K562 (cell line): ENCODE results near the gene SPIN1. TPM values are rescaled to one million over a fixed set of nuclear protein-coding genes. Genes with fewer than 3 reads are reported as not detected.

Experiments used
- ATAC-seq: fragments of 200-7000 bp; cut with Tn5 transposase; 3 replicates; pipeline ENCODE4 v1.9.1; 2020; ENCODE audit warnings: moderate library complexity
- BruUV-seq: library from RNA; stranded (reverse); fragments of 400-500 nt; replicated peaks from 2 replicates; lab custom pipeline; 2021; lab: Mats Ljungman, UMichigan
- CTCF ChIA-PET: fragments of 300-600 bp; formaldehyde crosslinking; extraction: SDS; loops from one replicate; lab custom pipeline; 2021; ENCODE audit warnings: low intra/inter-chr PET ratio; lab: Yijun Ruan, JAX
- POLR2A ChIA-PET: fragments of 300-600, 350-650 bp; sonication (Branson Sonifier 250); formaldehyde crosslinking; extraction: SDS; loops from one replicate; lab custom pipeline; 2021; ENCODE audit warnings: antibody characterized with exemption, inconsistent platforms; lab: Yijun Ruan, JAX
- DNase-seq, 4 experiments: peaks; one replicate each; pipeline versions ENCODE4 v3.0.0 to v3.0.0-alpha.2; 2011 to 2018; ENCODE audit warnings: low spot score in 3 of 4, mixed read lengths in 3 of 4; ENCODE audit errors: extremely low read depth in 1 of 4
- FAIRE-seq: peaks from 2 replicates; lab custom pipeline; 2011; peaks lifted over from hg19 to GRCh38; lab: Jason Lieb, UNC
- H2AFZ ChIP-seq: 2 replicates; pipeline ENCODE4 v1.6.0; 2011; ENCODE audit warnings: low read depth, low read length, control low read depth, inconsistent platforms
- H3K27ac ChIP-seq: fragments of 200-600 bp; 3 replicates; pipeline ENCODE4 v1.8.0; 2011; ENCODE audit warnings: low read depth, mild to moderate bottlenecking, control low read depth, inconsistent platforms, low read length, moderate library complexity, mixed read lengths; ENCODE audit errors: extremely low read depth
- H3K27me3 ChIP-seq, 2 experiments: fragments of 300-600 bp in 1 of 2; 2 replicates in 1 of 2; 3 replicates in 1 of 2; pipeline versions ENCODE4 v1.6.0 to v1.8.0; 2011; ENCODE audit warnings: inconsistent platforms in 2 of 2, low read length in 2 of 2, mild to moderate bottlenecking in 1 of 2, mixed read lengths in 1 of 2, moderate library complexity in 1 of 2; ENCODE audit not compliant: control insufficient read depth in 2 of 2, insufficient read depth in 2 of 2
- H3K36me3 ChIP-seq: fragments of 300-600 bp; 3 replicates; pipeline ENCODE4 v1.8.0; 2011; ENCODE audit warnings: mild to moderate bottlenecking, low read length, inconsistent platforms; ENCODE audit not compliant: control insufficient read depth, insufficient read depth
- H3K4me1 ChIP-seq, 2 experiments: fragments of 200-600 bp in 1 of 2; replicated peaks in 1 of 2; 2 replicates in 1 of 2; 3 replicates in 1 of 2; pipeline versions ENCODE4 v1.5.1 to v1.8.0; 2011; ENCODE audit warnings: inconsistent platforms in 2 of 2, low read length in 2 of 2, mild to moderate bottlenecking in 1 of 2, mixed read lengths in 1 of 2, moderate library complexity in 1 of 2; ENCODE audit not compliant: control insufficient read depth in 2 of 2, insufficient read depth in 2 of 2
- H3K4me2 ChIP-seq: 2 replicates; pipeline ENCODE4 v1.6.1; 2011; ENCODE audit warnings: low read length, control low read depth, inconsistent platforms, mixed read lengths; ENCODE audit not compliant: insufficient read depth
- H3K4me3 ChIP-seq: fragments of 200-600 bp; sonication (generic), shearing (Covaris generic); 2 replicates; pipeline ENCODE4 v1.5.1; 2016; ENCODE audit warnings: control low read depth, inconsistent platforms
- H3K79me2 ChIP-seq: fragments of 200-600 bp; 3 replicates; pipeline ENCODE4 v1.8.0; 2011; ENCODE audit warnings: low read length, inconsistent platforms; ENCODE audit not compliant: control insufficient read depth, insufficient read depth
- H3K9ac ChIP-seq, 2 experiments: 2 replicates each; pipeline versions ENCODE4 v1.6.0 to v1.6.1; 2011; ENCODE audit warnings: low read depth in 2 of 2, low read length in 2 of 2, control low read depth in 1 of 2, inconsistent platforms in 1 of 2, mild to moderate bottlenecking in 1 of 2, mixed read lengths in 1 of 2; ENCODE audit not compliant: insufficient read depth in 1 of 2
- H3K9me1 ChIP-seq: one replicate; pipeline ENCODE4 v1.6.0; 2011; ENCODE audit warnings: inconsistent platforms, mild to moderate bottlenecking, low read length, moderate library complexity; ENCODE audit not compliant: control insufficient read depth, insufficient read depth
- H3K9me3 ChIP-seq: replicated peaks from 2 replicates; pipeline ENCODE4 v1.5.1; 2011; ENCODE audit warnings: low read depth, low read length, inconsistent platforms; ENCODE audit not compliant: control insufficient read depth, insufficient read depth
- H4K20me1 ChIP-seq: replicated peaks from 2 replicates; pipeline ENCODE4 v1.6.1; 2011; ENCODE audit warnings: low read length, inconsistent platforms, mixed read lengths; ENCODE audit not compliant: control insufficient read depth, insufficient read depth
- DDX20 ChIP-seq: fragments of 450-650 bp; IDR thresholded peaks from 2 replicates; pipeline ENCODE4 v1.6.1; 2016; ENCODE audit warnings: missing genetic modification characterization, low read depth, mild to moderate bottlenecking, missing compliant biosample characterization, moderate library complexity
- POU5F1 ChIP-seq: fragments of 150-350 bp; IDR thresholded peaks from 2 replicates; pipeline ENCODE4 v1.6.1; 2014; ENCODE audit warnings: borderline replicate concordance, low read length, low read depth, mild to moderate bottlenecking; ENCODE audit not compliant: partially characterized antibody
- PTTG1 ChIP-seq: fragments of 450-650 bp; IDR thresholded peaks from 2 replicates; pipeline ENCODE4 v1.6.1; 2016; ENCODE audit warnings: low read depth, mild to moderate bottlenecking, missing genetic modification characterization, missing compliant biosample characterization
- ZNF212 ChIP-seq: fragments of 450-650 bp; formaldehyde crosslinking; IDR thresholded peaks from 2 replicates; pipeline ENCODE4 v1.4.0; 2020; ENCODE audit warnings: mild to moderate bottlenecking
- ZNF24 ChIP-seq: fragments of 450-650 bp; IDR thresholded peaks from 2 replicates; pipeline ENCODE4 v1.6.1; 2016
- WGBS: fragments of 100-300 bp; shearing (Covaris generic); methylation state at CpG from one replicate; pipeline ENCODE4 v1.1.6; 2016; ENCODE audit warnings: low coverage, mixed read lengths; ENCODE audit not compliant: insufficient coverage; ENCODE audit errors: missing lambda C conversion rate; 5-methylcytosine and 5-hydroxymethylcytosine counted together
- in situ Hi-C: fragments of 300-500 bp; cut with MboI; formaldehyde crosslinking; loops from 4 replicates; pipeline ENCODE4 v1.15.0; 2018; ENCODE audit warnings: inconsistent platforms, mixed read lengths
- intact Hi-C: fragments of 100-400 bp; cut with micrococcal nuclease; formaldehyde crosslinking; loops from 2 replicates; pipeline ENCODE4 v1.14.2; 2022
- polyA plus RNA-seq, 8 experiments: library from polyadenylated mRNA; depleted of rRNA in 4 of 8; stranded (reverse) in 5 of 8; unstranded in 3 of 8; fragments of >200 nt; fragmentation: Nextera tagmentation in 2 of 8; fragmentation: Illumina TruSeq in 1 of 8; extraction: Ambion mirVana in 2 of 8; extraction: Trizol in 1 of 8; gene quantifications; 2 replicates each; pipeline versions ENCODE4 v1.2.1 to v1.2.3, GENCODE V29; 2011 to 2014; ENCODE audit warnings: inconsistent platforms in 1 of 8, missing spikeins in 1 of 8
- total RNA-seq, 7 experiments: library from RNA; depleted of rRNA in 6 of 7; stranded (reverse); fragments of >200 nt in 6 of 7; fragmentation: Illumina TruSeq in 2 of 7; extraction: Trizol in 2 of 7; gene quantifications; 2 replicates each; pipeline versions ENCODE4 v1.2.1 to v1.2.3, GENCODE V29; 2011 to 2021; ENCODE audit warnings: low replicate concordance in 1 of 7

SPIN1 gene
- total and polyA plus RNA-seq, 9 of the 15 experiments (the other 6 are each of a cell fraction or from before 2014, with no cell fraction given), result 7.4 to 25.7 (median 15.6) TPM

DNA sequence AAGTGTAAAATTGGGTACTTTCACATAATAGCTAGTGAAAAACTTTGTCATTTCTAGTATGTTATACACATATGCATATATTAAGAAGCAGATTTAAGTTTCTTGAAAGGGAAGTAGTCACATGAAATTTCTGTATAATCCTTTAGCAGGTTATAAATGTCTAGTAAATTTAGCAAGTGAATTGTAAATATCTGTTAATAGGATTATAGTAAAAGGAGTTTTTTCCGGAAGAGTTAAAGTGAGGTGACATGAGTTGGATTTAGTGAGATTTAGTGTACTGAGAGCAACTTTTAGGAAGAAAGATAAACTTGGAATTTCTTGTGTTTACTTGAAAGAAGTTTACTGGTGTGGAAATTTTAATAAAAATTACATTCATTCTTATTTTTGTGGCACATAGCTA lies 38.4 kb downstream of the SPIN1 start (continued):
- TF ChIP-seq POU5F1, result no peak
- TF ChIP-seq DDX20 (tag), result no peak
- no peak for TF ChIP-seq ZNF24
- TF ChIP-seq PTTG1, result no peak
- TF ChIP-seq, all 486 proteins: peak for 0

DNA sequence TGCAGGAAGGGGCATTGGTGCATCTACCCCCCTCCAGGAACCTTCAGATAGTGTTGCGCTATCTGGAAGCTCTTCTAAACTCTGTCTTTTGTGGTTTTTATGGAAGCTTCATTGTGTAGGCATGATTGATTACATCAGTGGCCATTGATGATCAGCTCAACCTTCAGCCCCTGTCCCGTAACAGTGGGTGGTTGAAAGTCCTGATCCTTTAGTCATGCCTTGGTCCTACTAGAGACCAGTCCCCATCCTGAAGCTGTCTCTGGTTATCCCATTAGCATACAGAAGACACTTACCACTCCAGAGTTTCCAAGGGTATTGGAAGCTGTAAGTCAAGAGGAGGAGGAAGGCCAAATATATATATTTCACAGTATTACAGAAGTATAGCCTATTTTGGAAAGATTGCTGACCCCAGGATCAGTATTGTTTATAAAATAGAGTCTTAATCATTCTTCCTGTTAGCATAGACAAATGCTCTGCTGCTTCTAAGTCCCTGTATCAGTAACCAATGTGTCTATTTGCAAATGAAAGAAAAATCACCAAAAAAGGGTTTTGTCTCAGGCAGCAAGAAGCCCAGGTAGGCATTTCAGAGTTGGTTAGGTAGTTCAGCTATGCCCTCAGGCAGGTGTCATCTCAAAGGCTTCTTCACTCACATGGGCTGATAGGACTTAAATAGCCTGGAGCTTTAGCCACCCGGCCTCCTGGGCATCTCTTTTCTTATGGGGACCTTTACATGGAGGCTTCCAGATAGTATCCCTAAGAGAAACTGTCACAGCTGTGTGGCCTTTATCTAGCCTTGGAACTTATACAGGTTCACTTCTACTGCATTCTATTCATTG lies 41.6 kb downstream of the SPIN1 start:
- no peaks in the 10 kb centered on the region for H4K20me1 ChIP-seq
- no peaks in the 10 kb centered on the region; a peak in 2 of 5 replicates for H3K4me1 ChIP-seq
- TF ChIP-seq ZNF212 (CRISPR knock-in tag), result no peak
- H3K27ac ChIP-seq, result no peak overlapping the region
- DNase-seq (no peak), ATAC-seq (no peak), FAIRE-seq (no peak)
- H3K36me3 ChIP-seq, result peaks cover 9% of the 10 kb centered on the region; the same call in 1 of the 3 replicates
- no peak overlapping the region for H3K4me3 ChIP-seq
- H3K9me3 ChIP-seq, result no peaks in the 10 kb centered on the region
- H3K27me3 ChIP-seq, result no peaks in the 10 kb centered on the region
- in situ Hi-C loops (no loop called here), intact Hi-C loops (no loop called here)
- H3K4me2 ChIP-seq, result no peak overlapping the region
- ChIA-PET POLR2A (interaction anchor here (0.7 kb wide), 1 partner anchor 23 kb away, joined by 3 read pairs; no protein-coding TSS in a partner anchor), CTCF (no interaction called here)
- 75% methylated on average over 2 of the region's 3 CpGs for WGBS
- H2AFZ ChIP-seq, result no peak overlapping the region
- H3K9me1 ChIP-seq, result no peaks in the 10 kb centered on the region
- H3K79me2 ChIP-seq, result no peaks in the 10 kb centered on the region
- H3K9ac ChIP-seq, result no peak overlapping the region
- no TSS peak for BruUV-seq
